IMR-90 (cell line): ENCODE data around the gene TMCO2. TPM values are rescaled to one million over a fixed set of nuclear protein-coding genes. Genes with fewer than 3 reads are reported as not detected.

Source experiments
- ATAC-seq: fragments of 200-7000 bp; cut with Tn5 transposase; 2 replicates; pipeline ENCODE4 v1.9.1; 2020; ENCODE audit warnings: low read depth, mild to moderate bottlenecking, moderate library complexity
- BruUV-seq: library from RNA; stranded (reverse); fragments of 400-500 nt; replicated peaks from 2 replicates; lab custom pipeline; 2021; lab: Mats Ljungman, UMichigan
- CTCF ChIA-PET: fragments of 300-600 bp; formaldehyde crosslinking; extraction: SDS; loops from one replicate; lab custom pipeline; 2021; ENCODE audit warnings: antibody characterized with exemption; lab: Yijun Ruan, JAX
- POLR2A ChIA-PET: fragments of 300-600 bp; sonication (Branson Sonifier 250); formaldehyde crosslinking; loops from one replicate; lab custom pipeline; 2022; ENCODE audit warnings: antibody characterized with exemption; ENCODE audit not compliant: unreplicated experiment; lab: Charles Lee
- DNase-seq: peaks from one replicate; pipeline ENCODE4 v3.0.0; 2013
- H2AFZ ChIP-seq: replicated peaks from 2 replicates; pipeline ENCODE3; 2013; ENCODE audit warnings: low read length, mild to moderate bottlenecking; ENCODE audit not compliant: poor library complexity
- H2AK5ac ChIP-seq: 2 replicates; pipeline ENCODE4 v1.6.1; 2013; ENCODE audit warnings: low read depth, low read length, inconsistent platforms
- H2AK9ac ChIP-seq: replicated peaks from 2 replicates; pipeline ENCODE3; 2013; ENCODE audit warnings: mild to moderate bottlenecking, low read depth, low read length, moderate library complexity; ENCODE audit not compliant: poor library complexity
- H2BK120ac ChIP-seq: 2 replicates; pipeline ENCODE4 v1.6.1; 2013; ENCODE audit warnings: low read depth, low read length, inconsistent platforms
- H2BK15ac ChIP-seq: 3 replicates; pipeline ENCODE4 v1.6.1; 2013; ENCODE audit warnings: low read depth, low read length, inconsistent platforms
- H2BK20ac ChIP-seq: 2 replicates; pipeline ENCODE4 v1.6.1; 2013; ENCODE audit warnings: low read depth, mild to moderate bottlenecking, inconsistent platforms, low read length, moderate library complexity
- H2BK5ac ChIP-seq: 2 replicates; pipeline ENCODE4 v1.6.1; 2013; ENCODE audit warnings: mild to moderate bottlenecking, low read depth, low read length, inconsistent platforms; ENCODE audit not compliant: poor library complexity, severe bottlenecking
- H3K14ac ChIP-seq: replicated peaks from 2 replicates; pipeline ENCODE4 v1.6.1; 2013; ENCODE audit warnings: low read depth, low read length, inconsistent platforms
- H3K18ac ChIP-seq: 2 replicates; pipeline ENCODE4 v1.6.1; 2013; ENCODE audit warnings: low read depth, low read length, control low read depth
- H3K23ac ChIP-seq: 2 replicates; pipeline ENCODE4 v1.6.1; 2013; ENCODE audit warnings: low read depth, low read length, inconsistent platforms
- H3K27ac ChIP-seq: 2 replicates; pipeline ENCODE4 v1.5.1; 2013; ENCODE audit warnings: mild to moderate bottlenecking, control low read depth, low read length; ENCODE audit not compliant: insufficient read depth
- H3K27me3 ChIP-seq: 2 replicates; pipeline ENCODE4 v1.6.1; 2013; ENCODE audit warnings: low read length; ENCODE audit not compliant: control insufficient read depth, insufficient read depth
- H3K36me3 ChIP-seq: 2 replicates; pipeline ENCODE4 v1.6.1; 2013; ENCODE audit warnings: low read length, mixed read lengths; ENCODE audit not compliant: control insufficient read depth, insufficient read depth
- H3K4ac ChIP-seq: 2 replicates; pipeline ENCODE4 v1.6.1; 2013; ENCODE audit warnings: low read depth, low read length, inconsistent platforms
- H3K4me1 ChIP-seq: 2 replicates; pipeline ENCODE4 v1.6.1; 2013; ENCODE audit warnings: low read length, mixed read lengths; ENCODE audit not compliant: control insufficient read depth, insufficient read depth
- H3K4me2 ChIP-seq: 2 replicates; pipeline ENCODE4 v1.6.1; 2013; ENCODE audit warnings: low read depth, mild to moderate bottlenecking, control low read depth, low read length, moderate library complexity
- H3K4me3 ChIP-seq: 2 replicates; pipeline ENCODE4 v1.5.1; 2013; ENCODE audit warnings: low read depth, mild to moderate bottlenecking, control low read depth, low read length, moderate library complexity; ENCODE audit not compliant: insufficient read depth
- H3K56ac ChIP-seq: 2 replicates; pipeline ENCODE4 v1.6.1; 2013; ENCODE audit warnings: low read length, inconsistent platforms; ENCODE audit not compliant: insufficient read depth; ENCODE audit errors: extremely low read depth
- H3K79me1 ChIP-seq, 2 experiments: 2 replicates each; pipeline ENCODE4 v1.6.1; 2013; ENCODE audit warnings: low read length in 2 of 2, inconsistent platforms in 1 of 2, low read depth in 1 of 2
- H3K9ac ChIP-seq: 2 replicates; pipeline ENCODE4 v1.6.1; 2013; ENCODE audit warnings: low read depth, low read length, control low read depth
- H3K9me1 ChIP-seq: 2 replicates; pipeline ENCODE4 v1.6.1; 2013; ENCODE audit warnings: low read length, inconsistent platforms; ENCODE audit not compliant: insufficient read depth
- H3K9me3 ChIP-seq: 2 replicates; pipeline ENCODE4 v1.6.1; 2013; ENCODE audit warnings: low read length; ENCODE audit not compliant: control insufficient read depth, insufficient read depth
- H4K20me1 ChIP-seq: 2 replicates; pipeline ENCODE4 v1.6.1; 2013; ENCODE audit warnings: low read length, inconsistent platforms; ENCODE audit not compliant: insufficient read depth
- H4K5ac ChIP-seq: 2 replicates; pipeline ENCODE4 v1.6.1; 2013; ENCODE audit warnings: mild to moderate bottlenecking, low read depth, low read length, control low read depth
- H4K8ac ChIP-seq, 2 experiments: 2 replicates each; pipeline ENCODE4 v1.6.1; 2013; ENCODE audit warnings: low read depth in 2 of 2, low read length in 2 of 2, control low read depth in 1 of 2, inconsistent platforms in 1 of 2
- H4K91ac ChIP-seq: 2 replicates; pipeline ENCODE4 v1.6.1; 2013; ENCODE audit warnings: low read depth, low read length, inconsistent platforms; ENCODE audit not compliant: insufficient read depth
- BHLHE40 ChIP-seq: fragments of 150-350 bp; IDR thresholded peaks from 2 replicates; pipeline ENCODE4 v1.6.1; 2016; ENCODE audit warnings: mild to moderate bottlenecking, low read depth, low read length
- CEBPB ChIP-seq: IDR thresholded peaks from 2 replicates; pipeline ENCODE4 v1.6.1; 2012; ENCODE audit warnings: low read depth, low read length, improper control_type of control experiment
- CHD1 ChIP-seq: IDR thresholded peaks from 2 replicates; pipeline ENCODE4 v1.6.1; 2012; ENCODE audit warnings: low read depth, low read length, improper control_type of control experiment
- FOS ChIP-seq: fragments of 150-350 bp; IDR thresholded peaks from 2 replicates; pipeline ENCODE4 v1.6.1; 2016; ENCODE audit warnings: low read depth, low read length
- MAFK ChIP-seq: IDR thresholded peaks from 2 replicates; pipeline ENCODE4 v1.6.1; 2012; ENCODE audit warnings: low read depth, low read length, improper control_type of control experiment
- MAZ ChIP-seq: IDR thresholded peaks from 2 replicates; pipeline ENCODE4 v1.6.1; 2012; ENCODE audit warnings: low read depth, mild to moderate bottlenecking, low read length, improper control_type of control experiment, moderate library complexity, borderline replicate concordance
- MXI1 ChIP-seq: IDR thresholded peaks from 2 replicates; pipeline ENCODE4 v1.6.1; 2012; ENCODE audit warnings: low read depth, mild to moderate bottlenecking, low read length, moderate library complexity, borderline replicate concordance
- NFE2L2 ChIP-seq: fragments of 150-350 bp; IDR thresholded peaks from 2 replicates; pipeline ENCODE4 v1.6.1; 2016; ENCODE audit warnings: low read depth, mild to moderate bottlenecking, low read length
- POLR2A ChIP-seq: IDR thresholded peaks from 2 replicates; pipeline ENCODE4 v1.6.1; 2012; ENCODE audit warnings: mild to moderate bottlenecking, low read depth, low read length
- RAD21 ChIP-seq: IDR thresholded peaks from 2 replicates; pipeline ENCODE4 v1.6.1; 2012; ENCODE audit warnings: low read length, improper control_type of control experiment
- RCOR1 ChIP-seq: IDR thresholded peaks from 2 replicates; pipeline ENCODE4 v1.6.1; 2012; ENCODE audit warnings: mild to moderate bottlenecking, low read length, improper control_type of control experiment; ENCODE audit not compliant: insufficient replicate concordance
- RFX5 ChIP-seq: IDR thresholded peaks from 2 replicates; pipeline ENCODE4 v1.8.0; 2012; ENCODE audit warnings: low read depth, mild to moderate bottlenecking, low read length, moderate library complexity
- SMC3 ChIP-seq: fragments of 150-350 bp; IDR thresholded peaks from 2 replicates; pipeline ENCODE4 v1.6.1; 2016; ENCODE audit warnings: low read depth, mild to moderate bottlenecking, antibody characterized with exemption, low read length, moderate library complexity
- WGBS, 2 experiments: methylation state at CpG; one replicate each; pipeline versions ENCODE4 v1.1.5 to v1.1.7; 2013; ENCODE audit warnings: missing lambda C conversion rate in 2 of 2; ENCODE audit not compliant: insufficient read length in 1 of 2; ENCODE audit errors: extremely low coverage in 2 of 2; 5-methylcytosine and 5-hydroxymethylcytosine counted together
- dilution Hi-C: fragments of 300-500 bp; cut with HindIII; formaldehyde crosslinking; loops from one replicate; pipeline ENCODE4 v1.14.3; 2018; ENCODE audit warnings: low sequenced_read_pairs; ENCODE audit not compliant: unreplicated experiment
- in situ Hi-C: fragments of 300-500 bp; cut with MboI; formaldehyde crosslinking; loops from 3 replicates; pipeline ENCODE4 v1.14.3; 2019; ENCODE audit warnings: low sequenced_read_pairs, inconsistent platforms, mixed read lengths
- intact Hi-C: fragments of 100-400 bp; cut with micrococcal nuclease; formaldehyde crosslinking; loops from 2 replicates; pipeline ENCODE4 v1.10.0; 2022
- polyA plus RNA-seq, 3 experiments: library from polyadenylated mRNA; depleted of rRNA; stranded (reverse); fragments of >200 nt; gene quantifications; 2 replicates each; pipeline ENCODE4 v1.2.3, GENCODE V29; 2012; ENCODE audit warnings: low replicate concordance in 1 of 3
- total RNA-seq: library from RNA; depleted of rRNA; stranded (reverse); fragments of >200 nt; gene quantifications from 2 replicates; pipeline ENCODE4 v1.2.3, GENCODE V29; 2012
- TF ChIP-seq, protein P1 (sequence below): conservative IDR thresholded peaks from 2 replicates; pipeline ENCODE4 v1.5.1; 2012; ENCODE audit warnings: mild to moderate bottlenecking, low read depth, low read length, improper control_type of control experiment
- TF ChIP-seq, protein P2 (sequence below): fragments of 150-350 bp; IDR thresholded peaks from 2 replicates; pipeline ENCODE4 v1.6.1; 2016; ENCODE audit warnings: low read depth, mild to moderate bottlenecking, low read length, moderate library complexity, borderline replicate concordance
- TF ChIP-seq, protein P3 (sequence below): fragments of 150-350 bp; IDR thresholded peaks from 2 replicates; pipeline ENCODE4 v1.6.1; 2017; ENCODE audit warnings: mild to moderate bottlenecking, antibody characterized with exemption, low read length, low read depth

TMCO2 gene
- total and polyA plus RNA-seq, 2 of the 4 experiments (the other 2 are of a cell fraction), result not detected

DNA sequence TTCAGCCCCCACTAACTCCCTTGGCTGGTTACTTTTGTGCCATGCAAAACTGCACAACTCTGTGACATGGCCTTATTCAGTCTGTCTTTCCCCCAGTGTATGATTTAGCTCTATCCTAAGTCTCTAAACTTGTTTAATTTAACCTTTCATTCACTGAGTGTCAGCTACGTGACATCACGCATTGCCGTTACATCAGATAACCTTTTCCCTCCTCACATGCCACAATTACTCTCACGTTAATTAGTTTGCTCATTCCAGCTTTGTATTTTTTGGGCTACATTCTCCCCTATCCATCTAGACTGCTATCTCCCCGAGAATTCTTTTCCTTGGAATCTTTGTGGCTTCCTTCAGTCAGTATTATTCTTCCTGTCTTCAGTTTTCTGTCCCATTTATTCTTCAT, 29.4 kb upstream of the TMCO2 start:
- Histone ChIP-seq H4K20me1 (no peaks in the 10 kb centered on the region; the same call in 1 of the 2 replicates), H3K36me3 (peaks cover 8% of the 10 kb centered on the region), H3K27me3 (no peaks in the 10 kb centered on the region), H3K14ac (no peak overlapping the region), H3K4me2 (no peak overlapping the region), H2BK120ac (no peak overlapping the region), H3K9me3 (no peaks in the 10 kb centered on the region), H2BK15ac (no peak overlapping the region), H4K5ac (no peak overlapping the region), H2BK20ac (no peak overlapping the region), H2BK5ac (no peak overlapping the region), H3K79me1 (peaks cover 25 to 30% of the 10 kb centered on the region in 2 experiments), H4K8ac (no peak overlapping the region), H3K4me1 (no peaks in the 10 kb centered on the region), H3K18ac (no peak overlapping the region), H3K9ac (no peak overlapping the region), H3K4ac (no peak overlapping the region), H2AFZ (no peak overlapping the region), H2AK9ac (no peak overlapping the region), H2AK5ac (no peak overlapping the region), H4K91ac (no peak overlapping the region), H3K4me3 (no peak overlapping the region), H3K56ac (no peak overlapping the region), H3K27ac (no peak overlapping the region), H3K23ac (no peak overlapping the region), H3K9me1 (peaks cover 4% of the 10 kb centered on the region; the same call in 1 of the 2 replicates)
- TF ChIP-seq MAZ (no peak), SMC3 (no peak), BHLHE40 (no peak), MXI1 (no peak), RFX5 (no peak), CEBPB (no peak), MAFK (no peak), FOS (no peak), NFE2L2 (no peak), CHD1 (no peak), RCOR1 (no peak), POLR2A (no peak), RAD21 (no peak)
- TF ChIP-seq, protein P1, sequence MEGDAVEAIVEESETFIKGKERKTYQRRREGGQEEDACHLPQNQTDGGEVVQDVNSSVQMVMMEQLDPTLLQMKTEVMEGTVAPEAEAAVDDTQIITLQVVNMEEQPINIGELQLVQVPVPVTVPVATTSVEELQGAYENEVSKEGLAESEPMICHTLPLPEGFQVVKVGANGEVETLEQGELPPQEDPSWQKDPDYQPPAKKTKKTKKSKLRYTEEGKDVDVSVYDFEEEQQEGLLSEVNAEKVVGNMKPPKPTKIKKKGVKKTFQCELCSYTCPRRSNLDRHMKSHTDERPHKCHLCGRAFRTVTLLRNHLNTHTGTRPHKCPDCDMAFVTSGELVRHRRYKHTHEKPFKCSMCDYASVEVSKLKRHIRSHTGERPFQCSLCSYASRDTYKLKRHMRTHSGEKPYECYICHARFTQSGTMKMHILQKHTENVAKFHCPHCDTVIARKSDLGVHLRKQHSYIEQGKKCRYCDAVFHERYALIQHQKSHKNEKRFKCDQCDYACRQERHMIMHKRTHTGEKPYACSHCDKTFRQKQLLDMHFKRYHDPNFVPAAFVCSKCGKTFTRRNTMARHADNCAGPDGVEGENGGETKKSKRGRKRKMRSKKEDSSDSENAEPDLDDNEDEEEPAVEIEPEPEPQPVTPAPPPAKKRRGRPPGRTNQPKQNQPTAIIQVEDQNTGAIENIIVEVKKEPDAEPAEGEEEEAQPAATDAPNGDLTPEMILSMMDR, result no peak
- TF ChIP-seq, protein P2, sequence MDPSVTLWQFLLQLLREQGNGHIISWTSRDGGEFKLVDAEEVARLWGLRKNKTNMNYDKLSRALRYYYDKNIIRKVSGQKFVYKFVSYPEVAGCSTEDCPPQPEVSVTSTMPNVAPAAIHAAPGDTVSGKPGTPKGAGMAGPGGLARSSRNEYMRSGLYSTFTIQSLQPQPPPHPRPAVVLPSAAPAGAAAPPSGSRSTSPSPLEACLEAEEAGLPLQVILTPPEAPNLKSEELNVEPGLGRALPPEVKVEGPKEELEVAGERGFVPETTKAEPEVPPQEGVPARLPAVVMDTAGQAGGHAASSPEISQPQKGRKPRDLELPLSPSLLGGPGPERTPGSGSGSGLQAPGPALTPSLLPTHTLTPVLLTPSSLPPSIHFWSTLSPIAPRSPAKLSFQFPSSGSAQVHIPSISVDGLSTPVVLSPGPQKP, result no peak
- TF ChIP-seq, protein P3, sequence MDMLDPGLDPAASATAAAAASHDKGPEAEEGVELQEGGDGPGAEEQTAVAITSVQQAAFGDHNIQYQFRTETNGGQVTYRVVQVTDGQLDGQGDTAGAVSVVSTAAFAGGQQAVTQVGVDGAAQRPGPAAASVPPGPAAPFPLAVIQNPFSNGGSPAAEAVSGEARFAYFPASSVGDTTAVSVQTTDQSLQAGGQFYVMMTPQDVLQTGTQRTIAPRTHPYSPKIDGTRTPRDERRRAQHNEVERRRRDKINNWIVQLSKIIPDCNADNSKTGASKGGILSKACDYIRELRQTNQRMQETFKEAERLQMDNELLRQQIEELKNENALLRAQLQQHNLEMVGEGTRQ, result no peak
- in situ Hi-C loops, result no loop called here
- POLR2A ChIA-PET, result no interaction called here
- intact Hi-C loops, result no loop called here
- BruUV-seq, result no TSS peak
- 93% methylated on average over 4 of the region's 5 CpGs; no CpG with 5 or more reads in 1 of the 2 experiments for WGBS, 2 experiments
- DNase-seq (no peak), ATAC-seq (no peak)
- dilution Hi-C loops, result no loop called here
- CTCF ChIA-PET, result no interaction called here
